ENCODE measurements around the gene AMOTL1.

AMOTL1 gene

GRCh38 chr11:94784884-94785283, 16.7 kb downstream of the AMOTL1 start:
- no peaks in the 10 kb centered on the region for H3K27me3 ChIP-seq
- H3K4me1 ChIP-seq, result peaks cover 11% of the 10 kb centered on the region
- no peak for DNase-seq
- no peak overlapping the region for H3K4me3 ChIP-seq (ENCODE audit: low read depth, low read length)
- no peak for TF ChIP-seq CTCF (IDR thresholded peaks at IDR 0.05; ENCODE audit: low read depth, low read length)
- no peaks in the 10 kb centered on the region for H3K36me3 ChIP-seq
- H3K9me3 ChIP-seq, result no peaks in the 10 kb centered on the region

- Histone ChIP-seq H3K36me3 (no peaks in the 10 kb centered on the region), H3K9me3 (no peaks in the 10 kb centered on the region), H3K27me3 (no peaks in the 10 kb centered on the region), H3K4me1 (peaks cover 6% of the 10 kb centered on the region; the same call in 1 of the 2 replicates), H3K4me3 (ENCODE audit: low read depth, low read length) (no peak overlapping the region)
- peak; percentile 63 for DNase-seq
- no peak for TF ChIP-seq CTCF (IDR thresholded peaks at IDR 0.05; ENCODE audit: low read depth, low read length)
Observed at GRCh38 chr11:94785509-94785908, 17.4 kb downstream of the AMOTL1 start.

GRCh38 chr11:94786264-94787126, 18.3 kb downstream of the AMOTL1 start:
- no peaks in the 10 kb centered on the region for H3K36me3 ChIP-seq
- no peaks in the 10 kb centered on the region for H3K9me3 ChIP-seq
- H3K27me3 ChIP-seq, result no peaks in the 10 kb centered on the region
- H3K4me1 ChIP-seq, result no peaks in the 10 kb centered on the region; the same call in 1 of the 2 replicates
- DNase-seq, result no peak
- peak; percentile 74 for TF ChIP-seq CTCF (IDR thresholded peaks at IDR 0.05; ENCODE audit: low read depth, low read length)
- H3K4me3 ChIP-seq (ENCODE audit: low read depth, low read length), result no peak overlapping the region

- Histone ChIP-seq H3K9me3 (no peaks in the 10 kb centered on the region), H3K36me3 (no peaks in the 10 kb centered on the region), H3K4me1 (no peaks in the 10 kb centered on the region; the same call in 1 of the 2 replicates), H3K4me3 (ENCODE audit: low read depth, low read length) (no peak overlapping the region), H3K27me3 (no peaks in the 10 kb centered on the region)
- DNase-seq, result no peak
- TF ChIP-seq CTCF (IDR thresholded peaks at IDR 0.05; ENCODE audit: low read depth, low read length), result no peak
Observed at GRCh38 chr11:94787801-94788200, 19.6 kb downstream of the AMOTL1 start.

- H3K4me1 ChIP-seq, result no peaks in the 10 kb centered on the region; the same call in 1 of the 2 replicates
- no peaks in the 10 kb centered on the region for H3K36me3 ChIP-seq
- H3K4me3 ChIP-seq (ENCODE audit: low read depth, low read length), result no peak overlapping the region
- no peak for TF ChIP-seq CTCF (IDR thresholded peaks at IDR 0.05; ENCODE audit: low read depth, low read length)
- no peaks in the 10 kb centered on the region for H3K27me3 ChIP-seq
- no peak for DNase-seq
- H3K9me3 ChIP-seq, result no peaks in the 10 kb centered on the region
Observed at GRCh38 chr11:94788396-94788795, 20.2 kb downstream of the AMOTL1 start.

- no peak for TF ChIP-seq CTCF (IDR thresholded peaks at IDR 0.05; ENCODE audit: low read depth, low read length)
- no peaks in the 10 kb centered on the region for H3K27me3 ChIP-seq
- no peak overlapping the region for H3K4me3 ChIP-seq (ENCODE audit: low read depth, low read length)
- H3K9me3 ChIP-seq, result no peaks in the 10 kb centered on the region
- no peak for DNase-seq
- H3K36me3 ChIP-seq, result peaks cover 6% of the 10 kb centered on the region; the same call in 1 of the 2 replicates
- peaks cover 15% of the 10 kb centered on the region; the same call in 1 of the 2 replicates for H3K4me1 ChIP-seq
Observed at GRCh38 chr11:94790197-94790596, 22.0 kb downstream of the AMOTL1 start.
